KBM-7 (cell line): ENCODE results near the gene MPIG6B.

Experiments used
- DNase-seq: peaks from one replicate; pipeline ENCODE4 v3.0.0-alpha.2; 2015
- in situ Hi-C: fragments of 300-500 bp; cut with MboI; formaldehyde crosslinking; loops from 2 replicates; pipeline ENCODE4 v1.14.3; 2020; ENCODE audit warnings: low sequenced_read_pairs, low pct_unique_long_range_greater_than_20kb, mixed read lengths

Gene MPIG6B, protein sequence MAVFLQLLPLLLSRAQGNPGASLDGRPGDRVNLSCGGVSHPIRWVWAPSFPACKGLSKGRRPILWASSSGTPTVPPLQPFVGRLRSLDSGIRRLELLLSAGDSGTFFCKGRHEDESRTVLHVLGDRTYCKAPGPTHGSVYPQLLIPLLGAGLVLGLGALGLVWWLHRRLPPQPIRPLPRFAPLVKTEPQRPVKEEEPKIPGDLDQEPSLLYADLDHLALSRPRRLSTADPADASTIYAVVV

DNA sequence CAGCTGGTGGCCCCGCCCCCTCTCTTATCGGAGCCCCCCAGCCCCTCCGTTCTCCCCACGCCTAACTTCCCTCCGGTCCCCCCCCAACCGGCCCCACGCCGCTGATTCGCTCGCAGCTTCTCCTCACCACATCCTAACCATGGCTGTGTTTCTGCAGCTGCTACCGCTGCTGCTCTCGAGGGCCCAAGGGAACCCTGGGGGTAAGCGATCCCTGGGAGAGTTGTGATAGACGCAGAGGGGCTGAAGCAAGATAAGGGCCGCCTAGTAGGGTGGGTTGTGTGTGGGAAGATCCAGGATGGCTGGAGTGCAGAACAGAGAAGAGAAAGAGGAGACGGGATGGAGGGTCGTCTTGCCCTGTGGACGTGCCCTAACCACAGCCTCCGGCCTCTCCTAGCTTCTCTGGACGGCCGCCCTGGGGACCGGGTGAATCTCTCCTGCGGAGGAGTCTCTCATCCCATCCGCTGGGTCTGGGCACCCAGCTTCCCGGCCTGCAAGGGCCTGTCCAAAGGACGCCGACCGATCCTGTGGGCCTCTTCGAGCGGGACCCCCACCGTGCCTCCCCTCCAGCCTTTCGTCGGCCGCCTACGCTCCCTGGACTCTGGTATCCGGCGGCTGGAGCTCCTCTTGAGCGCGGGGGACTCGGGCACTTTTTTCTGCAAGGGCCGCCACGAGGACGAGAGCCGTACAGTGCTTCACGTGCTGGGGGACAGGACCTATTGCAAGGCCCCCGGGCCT is at the start of gene MPIG6B:
TSS of gene MPIG6B (plus strand) at position 129 of the 735 bp plus-strand sequence. CDS start at position 140, 11 bp downstream.
- in situ Hi-C loops = no loop called here
- DNase-seq = no peak

DNA sequence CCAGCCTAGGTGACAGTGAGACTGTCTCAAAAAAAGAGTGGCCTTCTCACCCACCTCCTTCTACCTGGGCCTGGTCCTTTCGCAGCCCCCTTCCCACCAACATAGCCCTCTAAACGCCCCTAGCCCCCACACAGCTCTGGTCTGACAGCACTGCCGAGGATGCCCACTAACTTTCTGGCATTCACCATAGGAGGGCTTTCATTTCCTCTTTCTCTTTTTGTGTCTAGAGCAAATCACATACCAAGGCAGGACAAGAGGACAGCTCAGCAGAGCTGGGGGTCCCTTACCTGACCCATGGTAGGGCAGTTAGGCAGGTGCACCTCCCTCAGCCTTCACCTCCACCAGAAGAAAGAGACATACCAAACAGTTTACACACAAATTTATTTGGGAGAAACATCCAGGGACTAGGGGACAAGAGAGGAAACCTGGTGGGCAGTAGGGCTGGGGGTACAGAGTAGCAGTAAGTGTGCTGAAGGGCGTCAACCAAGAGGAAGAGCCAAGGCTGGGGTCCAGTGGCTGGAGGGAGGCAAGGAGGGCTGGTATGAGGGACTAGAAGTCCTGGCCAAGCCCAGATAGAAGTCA is 46.8 kb upstream of the MPIG6B start:
- no peak for DNase-seq
- in situ Hi-C loops = no loop called here

DNA sequence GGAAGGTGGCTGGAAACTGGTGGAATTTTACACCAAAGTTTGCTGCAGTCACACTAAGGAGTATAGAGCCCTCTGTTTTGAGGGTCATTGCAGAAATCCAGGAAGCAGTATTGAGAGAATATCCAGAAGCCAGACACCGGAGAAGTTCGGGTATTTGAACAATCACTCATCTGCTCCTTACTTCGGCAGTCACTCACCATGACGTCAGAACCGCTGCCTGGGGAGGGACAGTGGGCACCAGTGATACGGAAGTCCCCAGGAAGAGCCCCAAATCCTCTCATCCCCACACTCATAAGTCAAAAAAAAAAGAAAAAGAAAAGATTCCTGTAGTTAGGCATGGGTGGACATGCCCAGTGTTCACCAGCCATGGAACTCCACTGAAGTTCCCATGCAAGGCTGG is 46.3 kb upstream of the MPIG6B start:
- in situ Hi-C loops = no loop called here
- DNase-seq = no peak

DNA sequence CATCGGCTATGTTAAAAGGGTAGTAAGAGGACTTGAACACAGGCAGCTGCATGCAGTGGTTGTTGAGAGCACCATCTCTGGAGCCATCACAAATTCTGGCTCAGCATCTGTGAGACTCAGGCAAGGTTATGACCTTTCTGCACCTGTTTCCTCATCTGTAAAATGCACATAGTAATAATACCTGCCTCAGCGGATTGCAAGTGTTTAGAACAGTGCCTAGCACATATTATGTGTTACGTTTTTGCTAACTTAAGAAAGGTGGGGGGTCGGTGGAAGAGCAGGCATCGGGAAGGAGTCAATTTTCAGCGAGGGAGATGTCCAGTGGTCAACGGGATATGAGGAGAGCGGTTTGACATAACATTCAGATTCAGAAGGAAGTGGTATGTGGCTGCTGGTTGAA is 45.2 kb upstream of the MPIG6B start:
- DNase-seq = no peak
- in situ Hi-C loops = no loop called here

DNA sequence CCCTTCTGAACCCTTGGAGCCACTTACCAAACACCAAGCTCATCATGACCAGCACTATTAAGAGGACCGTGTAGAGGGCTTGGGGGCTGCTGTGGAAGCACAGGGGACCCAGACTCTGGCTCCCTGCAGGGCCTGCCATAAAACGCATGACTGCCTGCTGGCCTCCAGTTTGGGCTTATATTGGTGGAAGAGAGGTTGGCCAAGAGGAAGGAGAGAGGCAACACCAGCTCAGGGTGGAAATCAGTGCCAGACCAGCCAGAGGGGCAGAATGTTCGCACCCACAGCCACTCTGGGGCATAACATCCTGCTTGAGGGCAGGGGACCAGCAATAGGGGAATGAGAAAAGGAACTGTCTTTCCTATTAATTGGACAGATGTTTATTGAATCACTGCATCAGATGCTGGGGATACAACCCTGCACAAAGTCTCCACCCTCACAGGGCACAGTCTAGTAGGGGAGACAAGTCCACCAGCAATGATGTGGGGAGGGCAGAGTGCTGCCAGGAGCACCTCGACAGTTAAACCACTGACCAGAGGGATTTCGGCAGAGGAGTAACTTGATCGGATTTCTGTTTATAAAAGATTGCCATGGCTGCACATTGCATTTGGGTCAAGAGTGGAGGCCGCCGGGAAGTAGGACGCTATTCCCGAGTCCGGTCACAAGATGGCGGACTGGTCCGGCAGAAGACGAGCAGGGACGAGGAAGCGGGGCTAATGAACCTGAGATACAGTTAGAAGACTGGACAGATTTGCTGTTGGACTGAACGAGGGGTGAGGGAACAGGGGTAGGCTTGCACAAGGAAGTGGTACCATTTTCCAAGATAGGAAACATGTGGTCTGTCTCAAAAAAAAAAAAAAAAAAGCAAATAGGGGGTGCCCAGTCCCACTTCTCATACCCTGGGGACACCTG is 42.7 kb upstream of the MPIG6B start, which contains the start of gene LY6G5C:
TSS of gene LY6G5C (minus strand) at position 842 of the 909 bp plus-strand sequence. CDS start at position 148, 694 bp downstream.
- peak; percentile 88 for DNase-seq
- in situ Hi-C loops = no loop called here

DNA sequence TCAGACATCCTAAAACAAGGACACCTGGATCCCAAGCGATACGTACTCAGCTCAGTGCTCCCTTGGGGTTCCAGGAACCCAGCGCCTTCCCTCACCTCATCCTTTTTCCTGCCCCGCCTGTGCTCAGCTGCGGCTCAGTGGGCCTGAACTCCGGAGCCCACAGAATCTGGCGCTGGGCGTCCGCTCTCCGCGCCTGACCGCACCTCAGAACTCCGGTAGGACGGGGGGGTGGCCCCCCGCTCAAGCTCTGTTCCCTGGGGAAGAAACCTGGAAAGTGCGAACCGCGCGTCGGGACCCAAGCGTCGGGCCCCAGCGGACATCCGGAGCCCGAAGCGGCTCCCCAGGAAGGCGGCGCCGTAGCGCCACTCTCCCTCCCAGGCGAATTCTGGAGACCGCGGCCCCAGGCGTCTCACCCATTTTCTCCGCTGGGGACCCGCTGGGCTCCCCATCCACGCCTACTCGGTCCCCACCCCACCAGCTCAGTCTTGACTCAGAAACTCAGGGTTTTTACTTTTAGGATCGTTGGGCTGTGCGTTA is 42.0 kb upstream of the MPIG6B start:
- DNase-seq = peak; percentile 53
- in situ Hi-C loops = no loop called here

DNA sequence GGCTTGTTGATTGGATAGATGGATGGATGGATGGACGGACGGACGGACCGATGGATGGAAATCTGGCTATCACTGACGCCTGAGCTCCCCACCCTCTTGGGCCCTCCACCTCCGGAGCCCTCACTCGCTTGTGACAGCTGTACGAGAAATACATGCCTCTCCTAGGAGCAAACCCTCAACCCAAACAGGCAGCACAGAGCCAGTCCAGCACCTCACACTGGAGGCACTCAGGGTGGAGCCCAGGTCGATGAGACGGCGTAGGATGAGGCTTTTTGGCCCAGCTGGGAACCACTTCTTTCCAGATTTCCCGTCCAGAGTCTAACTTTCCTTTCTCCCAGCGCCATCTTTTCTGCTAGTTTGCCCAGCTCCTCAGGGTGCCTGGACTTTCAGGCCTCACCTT is 39.6 kb upstream of the MPIG6B start:
- no peak for DNase-seq
- in situ Hi-C loops = no loop called here

DNA sequence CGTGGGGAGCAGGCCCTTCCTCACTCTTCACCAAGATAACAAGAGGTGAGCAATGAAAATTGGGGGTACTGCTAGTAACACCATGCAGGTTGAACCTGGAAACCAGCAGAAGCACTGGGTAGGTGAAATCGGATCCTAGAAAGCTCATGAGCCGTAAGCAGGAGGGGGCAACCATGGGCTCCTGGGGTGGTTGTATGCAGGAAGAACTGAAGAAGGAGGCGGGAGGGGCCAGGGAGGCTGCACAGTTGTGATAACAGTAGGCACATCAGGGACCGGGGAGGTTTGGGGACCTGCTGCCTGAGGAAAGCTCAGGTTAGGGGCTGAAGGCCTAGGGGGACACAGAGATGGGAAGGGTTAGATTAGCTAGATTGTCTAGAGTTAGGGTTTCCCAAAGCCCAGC is 36.7 kb upstream of the MPIG6B start:
- no peak for DNase-seq
- in situ Hi-C loops = no loop called here

DNA sequence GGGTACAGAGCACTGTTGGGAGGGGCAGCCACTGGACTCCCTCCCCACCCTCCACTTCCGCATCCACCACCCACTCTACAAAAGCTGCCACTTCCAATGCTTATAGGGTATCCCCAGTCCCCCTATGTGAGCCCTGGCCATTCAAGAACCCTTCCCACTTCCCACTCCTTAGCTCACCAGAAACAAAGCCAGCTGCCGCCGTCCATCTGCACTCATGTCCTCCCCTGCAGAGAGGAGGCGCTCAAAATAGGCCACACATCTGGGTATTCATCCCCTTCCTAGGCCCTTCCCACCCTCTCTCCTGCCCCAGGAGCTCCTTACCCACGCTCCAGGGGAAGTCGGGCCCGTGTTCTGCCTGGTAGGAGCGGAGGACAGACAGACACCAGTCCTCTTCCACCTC is 35.9 kb upstream of the MPIG6B start:
- DNase-seq = no peak
- in situ Hi-C loops = no loop called here

DNA sequence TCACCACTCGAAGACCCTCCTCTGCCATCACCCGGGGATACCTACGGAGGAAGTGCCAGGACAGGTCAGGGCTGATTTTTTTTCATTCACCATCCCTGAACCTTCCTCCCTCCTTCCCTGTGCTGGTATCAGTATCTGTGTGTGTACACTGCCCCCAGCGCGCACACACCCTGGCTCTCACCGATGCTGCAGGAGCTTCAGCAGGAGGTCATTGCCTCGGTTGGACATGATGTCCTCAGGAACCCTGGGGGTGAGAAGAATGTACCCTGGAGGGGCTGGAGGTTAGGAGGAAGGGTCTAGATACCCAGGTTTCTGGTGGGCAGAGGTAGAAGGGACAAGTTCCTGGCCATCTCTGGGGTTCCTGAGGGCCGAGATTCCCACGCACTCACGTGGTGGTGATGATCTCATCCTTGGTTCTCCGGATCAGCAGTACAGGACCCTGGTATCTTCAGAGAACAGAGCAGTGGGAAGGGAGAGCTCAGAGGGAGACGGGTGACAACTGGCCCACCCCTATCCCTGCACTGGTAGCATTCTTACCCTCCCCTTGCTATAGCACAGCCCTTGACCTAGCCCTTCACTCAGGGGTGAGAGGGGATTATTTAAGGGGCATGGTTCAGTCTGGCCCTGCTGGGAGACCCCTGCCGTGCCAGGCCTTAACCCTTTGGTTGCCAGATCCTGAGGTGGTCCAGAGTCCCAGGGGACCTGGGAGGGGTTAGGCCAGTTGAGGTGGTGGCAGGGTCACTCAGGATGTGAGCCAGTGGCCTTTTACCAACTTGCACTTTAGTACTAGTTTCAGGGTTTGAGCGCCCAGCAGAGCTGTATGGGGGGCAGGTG is 35.1 kb upstream of the MPIG6B start:
- in situ Hi-C loops = no loop called here
- no peak for DNase-seq

DNA sequence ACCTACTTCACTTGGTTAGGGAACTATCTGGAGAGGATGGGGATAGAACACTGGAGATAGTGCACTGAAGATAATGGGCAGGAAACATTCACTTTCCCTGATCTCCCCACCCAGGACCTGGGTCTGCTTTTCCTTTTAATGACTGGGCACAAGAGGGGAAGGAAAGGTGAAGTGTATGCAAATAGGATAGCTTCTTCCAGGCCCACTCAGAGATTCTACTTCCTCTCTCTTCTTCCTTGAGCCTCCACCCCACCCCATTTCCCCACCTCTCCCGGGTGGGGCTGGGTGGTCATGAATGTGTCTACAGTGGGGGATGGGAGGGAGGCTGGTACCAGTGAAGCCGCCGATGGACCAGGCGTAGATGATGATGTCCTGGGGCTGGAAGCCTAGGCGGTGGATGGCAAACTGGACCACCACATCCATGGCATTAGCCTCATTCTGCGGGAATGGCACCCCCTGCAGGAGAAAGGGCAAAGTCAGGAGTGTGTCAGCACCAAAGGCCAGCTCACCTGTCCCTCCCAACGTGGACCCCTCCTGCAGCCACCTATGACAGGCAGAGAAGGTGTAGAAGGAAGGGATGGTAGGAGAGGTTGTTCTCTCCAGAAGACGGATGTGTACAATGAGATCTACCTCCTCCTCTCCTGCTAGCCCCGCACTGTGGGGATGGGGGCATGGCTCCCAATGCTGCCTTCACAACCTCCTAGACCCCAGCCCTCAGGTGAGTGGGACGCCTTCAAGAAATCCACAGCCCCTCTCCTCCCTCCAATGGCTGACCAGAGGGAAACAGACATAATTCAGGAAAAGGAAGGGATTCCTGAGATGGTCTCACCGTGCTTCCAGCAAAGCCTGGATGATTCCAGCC is 33.7 kb upstream of the MPIG6B start:
- DNase-seq = no peak
- in situ Hi-C loops = no loop called here

DNA sequence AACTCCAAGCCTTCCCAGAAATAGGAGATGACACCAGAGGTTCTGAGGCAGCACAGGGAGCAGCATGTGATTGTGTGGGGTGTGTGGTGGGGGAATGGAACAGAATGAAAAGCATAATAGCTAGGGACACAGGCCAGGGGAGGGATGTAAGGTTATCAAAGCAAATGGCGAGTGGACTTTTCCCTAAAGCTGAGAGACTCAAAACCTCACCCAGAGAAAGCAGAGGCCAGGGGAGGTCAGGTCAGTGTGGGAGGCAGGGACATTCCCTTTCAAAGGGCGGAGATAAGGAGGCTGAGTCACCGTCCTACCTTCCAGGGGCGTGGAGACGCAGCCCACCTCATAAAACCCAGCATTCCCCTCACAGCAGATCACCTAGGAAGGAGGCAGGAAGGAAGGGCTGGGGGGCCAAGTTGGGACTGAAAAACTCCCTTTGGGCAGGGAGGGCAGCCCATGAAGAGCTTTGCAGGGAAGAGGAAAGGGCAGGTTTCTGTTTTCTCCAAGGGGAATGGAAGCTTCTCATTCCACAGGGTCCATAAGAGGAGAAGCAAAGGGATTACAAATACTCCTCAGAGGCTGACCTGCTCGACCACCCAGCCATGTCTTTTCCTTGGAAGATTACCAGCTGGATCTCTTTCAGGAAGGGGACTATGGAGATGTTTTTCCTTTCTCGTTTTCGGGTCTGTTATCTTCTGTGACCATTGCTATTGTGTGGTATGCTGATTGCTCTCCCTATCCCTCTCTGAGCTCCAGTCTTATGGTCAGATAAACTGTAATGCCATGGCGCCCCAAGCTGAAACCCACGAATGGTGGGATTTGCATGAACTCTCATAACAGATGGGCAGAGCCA is 32.7 kb upstream of the MPIG6B start:
- in situ Hi-C loops = no loop called here
- no peak for DNase-seq

DNA sequence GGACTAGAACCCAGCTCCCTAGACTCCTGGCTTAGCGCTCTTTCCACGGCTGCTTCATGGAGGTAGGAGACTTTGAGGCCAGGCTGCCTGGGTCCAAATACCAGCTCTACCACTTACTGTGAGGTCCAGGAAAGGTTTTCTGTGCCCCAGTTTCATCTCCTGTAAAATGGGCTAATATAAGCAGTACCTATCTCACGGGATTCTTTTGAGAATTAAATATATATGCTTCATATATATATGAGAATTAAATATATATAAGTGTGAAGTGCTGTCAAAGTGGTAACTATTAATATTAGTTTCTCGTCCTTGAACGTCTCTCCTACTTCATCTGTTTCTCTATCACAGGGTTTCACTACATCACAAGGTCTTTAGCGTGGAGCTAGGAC is 32.1 kb upstream of the MPIG6B start:
- in situ Hi-C loops = no loop called here
- no peak for DNase-seq

DNA sequence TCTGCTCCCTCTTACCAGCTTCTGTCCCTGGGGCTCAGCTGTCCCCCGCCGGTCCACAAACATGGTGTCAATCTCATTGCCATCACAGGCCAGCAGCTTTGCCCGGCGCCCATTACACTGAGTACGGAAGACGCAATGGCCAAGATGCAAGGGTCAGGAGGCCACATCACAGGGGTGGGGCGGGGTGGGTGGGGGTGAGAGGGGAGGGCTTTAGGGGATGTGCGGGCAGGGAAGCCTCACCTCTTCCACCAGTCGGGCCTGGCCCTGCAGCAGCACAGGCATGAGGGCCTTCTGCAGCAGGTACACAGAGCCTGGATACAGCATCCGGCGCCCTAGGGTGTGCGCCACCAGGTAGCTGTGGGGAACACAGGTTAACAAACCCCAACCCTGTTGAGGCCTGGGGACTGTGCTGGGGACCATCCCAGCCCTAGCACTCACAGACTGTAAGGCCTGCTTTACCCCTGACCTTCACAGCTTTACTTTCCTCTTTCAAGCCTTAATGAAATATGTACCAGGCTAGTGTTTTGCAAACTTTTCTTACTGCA is 31.5 kb upstream of the MPIG6B start:
- in situ Hi-C loops = no loop called here
- no peak for DNase-seq

DNA sequence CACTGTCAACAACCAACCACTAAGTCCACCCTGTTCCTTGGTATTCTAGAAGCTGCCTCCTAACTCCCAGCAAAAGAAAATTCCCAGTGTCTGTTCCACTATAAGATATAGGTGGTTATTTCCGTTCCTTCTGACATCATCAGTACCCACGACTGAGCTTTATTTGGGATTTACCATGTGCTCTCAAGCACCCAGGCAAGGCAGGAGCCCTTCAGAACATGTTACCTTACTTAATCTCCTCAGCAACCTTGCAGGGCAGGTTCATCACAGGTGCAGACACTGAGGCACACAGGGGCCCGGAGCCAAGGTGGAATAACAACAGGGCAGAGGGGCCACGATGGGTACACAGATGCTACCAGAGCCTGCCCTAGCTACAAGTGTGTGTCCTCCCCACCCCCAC is 30.8 kb upstream of the MPIG6B start:
- in situ Hi-C loops = no loop called here

DNA sequence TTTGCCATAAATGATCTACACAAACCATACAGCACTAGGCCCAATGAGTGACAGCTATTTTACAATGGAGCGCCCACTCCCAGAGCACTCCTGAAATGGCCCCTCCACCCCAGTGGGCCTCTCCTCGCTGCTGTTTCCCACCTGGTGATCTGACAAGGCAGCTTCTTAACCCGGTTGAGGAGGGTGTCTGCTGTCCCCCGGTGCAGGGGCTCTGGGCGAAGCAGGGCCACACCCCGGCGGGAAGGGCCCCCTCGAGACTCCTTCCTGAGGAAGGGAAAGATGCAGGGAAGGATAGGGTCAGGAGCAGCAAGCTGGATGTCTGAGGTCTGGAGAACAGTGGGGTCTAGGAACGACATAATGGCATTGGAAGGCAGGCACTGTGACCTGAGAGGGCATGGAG is 30.3 kb upstream of the MPIG6B start:
- in situ Hi-C loops = no loop called here
- DNase-seq = no peak

More for the DNA sequence above, 30.8 kb upstream of the MPIG6B start:
- no peak for DNase-seq
